Endothelial cell of umbilical vein (primary cell): ENCODE results near the gene PPP2R2C. TPM values are rescaled to one million over a fixed set of nuclear protein-coding genes. Genes with fewer than 3 reads are reported as not detected.

ENCODE experiments used
- BruUV-seq: library from RNA; stranded (reverse); fragments of 400-500 nt; replicated peaks from 2 replicates; lab custom pipeline; 2021; lab: Mats Ljungman, UMichigan
- CTCF ChIA-PET: fragments of 300-600, 350-600 bp; sonication (Branson Sonifier 250); formaldehyde crosslinking; loops from one replicate; lab custom pipeline; 2021; ENCODE audit warnings: antibody characterized with exemption, inconsistent platforms; lab: Charles Lee
- POLR2A ChIA-PET: fragments of 300-600, 350-600 bp; sonication (Branson Sonifier 250); formaldehyde crosslinking; loops from one replicate; lab custom pipeline; 2021; ENCODE audit warnings: antibody characterized with exemption, inconsistent platforms; lab: Charles Lee
- DNase-seq: peaks from one replicate; pipeline ENCODE4 v3.0.0-alpha.2; 2011; ENCODE audit warnings: low read depth, low spot score
- FAIRE-seq: peaks from 2 replicates; lab custom pipeline; 2011; peaks lifted over from hg19 to GRCh38; lab: Jason Lieb, UNC
- H2AFZ ChIP-seq: 2 replicates; pipeline ENCODE4 v1.6.0; 2012; ENCODE audit warnings: low read depth, low read length, control low read depth, inconsistent platforms
- H3K27ac ChIP-seq: 2 replicates; pipeline ENCODE4 v1.5.1; 2011; ENCODE audit warnings: low read depth, mild to moderate bottlenecking, control low read depth, low read length, moderate library complexity; ENCODE audit not compliant: insufficient read depth
- H3K27me3 ChIP-seq, 2 experiments: 2 replicates each; pipeline versions ENCODE4 v1.6.0 to v1.6.1; 2011; ENCODE audit warnings: low read length in 2 of 2, mixed read lengths in 1 of 2; ENCODE audit not compliant: control insufficient read depth in 2 of 2, insufficient read depth in 2 of 2
- H3K36me3 ChIP-seq, 2 experiments: 2 replicates in 1 of 2; 3 replicates in 1 of 2; pipeline ENCODE4 v1.5.1; 2011; ENCODE audit warnings: low read length in 2 of 2, mild to moderate bottlenecking in 1 of 2, moderate library complexity in 1 of 2; ENCODE audit not compliant: control insufficient read depth in 2 of 2, insufficient read depth in 2 of 2; ENCODE audit errors: extremely low read depth in 1 of 2
- H3K4me1 ChIP-seq: 3 replicates; pipeline ENCODE4 v1.5.1; 2011; ENCODE audit warnings: mild to moderate bottlenecking, low read length; ENCODE audit not compliant: control insufficient read depth, insufficient read depth; ENCODE audit errors: extremely low read depth
- H3K4me2 ChIP-seq: 2 replicates; pipeline ENCODE4 v1.6.1; 2011; ENCODE audit warnings: low read length, control low read depth, mixed read lengths; ENCODE audit not compliant: insufficient read depth
- H3K4me3 ChIP-seq, 3 experiments: fragments of 200-600 bp in 1 of 3; sonication (generic), shearing (Covaris generic) in 1 of 3; replicated peaks in 1 of 3; 2 replicates each; pipeline ENCODE4 v1.5.1; 2011 to 2016; ENCODE audit warnings: control low read depth in 3 of 3, low read length in 3 of 3, mild to moderate bottlenecking in 2 of 3, inconsistent platforms in 1 of 3, low read depth in 1 of 3, moderate library complexity in 1 of 3; ENCODE audit not compliant: insufficient read depth in 1 of 3
- H3K79me2 ChIP-seq: 2 replicates; pipeline ENCODE4 v1.6.0; 2012; ENCODE audit warnings: low read length, inconsistent platforms; ENCODE audit not compliant: control insufficient read depth, insufficient read depth
- H3K9ac ChIP-seq: replicated peaks from 2 replicates; pipeline ENCODE3; 2011; ENCODE audit warnings: low read length, control low read depth; ENCODE audit not compliant: insufficient read depth; ENCODE audit errors: extremely low read depth
- H3K9me1 ChIP-seq: replicated peaks from 3 replicates; pipeline ENCODE4 v1.6.0; 2011; ENCODE audit warnings: mild to moderate bottlenecking, low read length; ENCODE audit not compliant: control insufficient read depth, insufficient read depth; ENCODE audit errors: extremely low read depth
- H3K9me3 ChIP-seq: replicated peaks from 2 replicates; pipeline ENCODE4 v1.5.1; 2012; ENCODE audit warnings: low read length, inconsistent platforms; ENCODE audit not compliant: control insufficient read depth, insufficient read depth
- H4K20me1 ChIP-seq: replicated peaks from 2 replicates; pipeline ENCODE3; 2011; ENCODE audit warnings: mild to moderate bottlenecking, low read length; ENCODE audit not compliant: control insufficient read depth, insufficient read depth; ENCODE audit errors: extremely low read depth
- EZH2 ChIP-seq: IDR thresholded peaks from 2 replicates; pipeline ENCODE4 v1.6.1; 2012; ENCODE audit warnings: borderline replicate concordance, low read depth, mild to moderate bottlenecking, moderate library complexity, low read length, inconsistent platforms; ENCODE audit not compliant: severe bottlenecking
- FOS ChIP-seq: IDR thresholded peaks from 2 replicates; pipeline ENCODE4 v1.6.1; 2011; ENCODE audit warnings: mild to moderate bottlenecking, low read length, moderate library complexity, borderline replicate concordance; ENCODE audit not compliant: insufficient read depth
- GATA2 ChIP-seq: IDR thresholded peaks from 2 replicates; pipeline ENCODE4 v1.7.0; 2011; ENCODE audit warnings: low read depth, mild to moderate bottlenecking, moderate library complexity, mixed read lengths, low read length; ENCODE audit not compliant: insufficient read length, insufficient read depth
- JUN ChIP-seq: IDR thresholded peaks from 2 replicates; pipeline ENCODE4 v1.6.1; 2011; ENCODE audit warnings: borderline replicate concordance, low read depth; ENCODE audit not compliant: insufficient read length, insufficient read depth
- MAX ChIP-seq: IDR thresholded peaks from 2 replicates; pipeline ENCODE4 v1.6.1; 2011; ENCODE audit not compliant: insufficient read depth, insufficient read length
- MYC ChIP-seq: IDR thresholded peaks from one replicate; pipeline ENCODE4 v1.6.1; 2011; ENCODE audit warnings: mild to moderate bottlenecking, low read depth, low read length
- POLR2A ChIP-seq: IDR thresholded peaks from 2 replicates; pipeline ENCODE4 v1.6.1; 2012; ENCODE audit warnings: low read depth, mild to moderate bottlenecking, control low read depth, low read length
- POLR2AphosphoS5 ChIP-seq: IDR thresholded peaks from 2 replicates; pipeline ENCODE4 v1.6.1; 2012; ENCODE audit warnings: low read depth, mild to moderate bottlenecking, control low read depth, low read length, moderate library complexity; ENCODE audit not compliant: insufficient read depth
- dilution Hi-C: fragments of 300-500 bp; cut with MboI; formaldehyde crosslinking; loops from one replicate; pipeline ENCODE4 v1.15.0; 2019; ENCODE audit warnings: low sequenced_read_pairs; ENCODE audit not compliant: extremely low pct_ligation_motif_present
- intact Hi-C: fragments of 100-400 bp; cut with micrococcal nuclease; formaldehyde crosslinking; loops from one replicate; pipeline ENCODE4 v1.10.0; 2022
- polyA plus RNA-seq, 4 experiments: library from polyadenylated mRNA; depleted of rRNA in 3 of 4; stranded (reverse) in 3 of 4; unstranded in 1 of 4; fragments of >200 nt; gene quantifications; 2 replicates each; pipeline versions ENCODE4 v1.2.1 to v1.2.3, GENCODE V29; 2011 to 2012; ENCODE audit warnings: missing spikeins in 1 of 4
- total RNA-seq: library from RNA; stranded (reverse); gene quantifications from 2 replicates; pipeline ENCODE4 v1.2.3, GENCODE V29; 2021
- TF ChIP-seq, protein P1 (sequence below), 2 donors: IDR thresholded peaks; 1 replicate in 1 of 2; 2 replicates in 1 of 2; pipeline ENCODE4 v1.5.1; 2011; ENCODE audit warnings: low read length in 2 of 2, mild to moderate bottlenecking in 2 of 2, moderate library complexity in 2 of 2, control low read depth in 1 of 2, inconsistent platforms in 1 of 2, low read depth in 1 of 2; ENCODE audit not compliant: insufficient read depth in 1 of 2; ENCODE audit errors: extremely low read depth in 1 of 2

PPP2R2C gene
- total and polyA plus RNA-seq, 2 donors (not counting 3 experiments of a cell fraction or from before 2014, with no cell fraction given), result 0.03 to 0.09 TPM

- CTCF ChIA-PET, result interaction anchor here (0.8 kb wide), 1 partner anchor 20 kb away, joined by 5 read pairs; no protein-coding TSS in a partner anchor
- no peaks in the 10 kb centered on the region for H3K4me1 ChIP-seq
- FAIRE-seq (no peak), DNase-seq (no peak)
- no peak overlapping the region for H3K4me2 ChIP-seq
- no peaks in the 10 kb centered on the region for H4K20me1 ChIP-seq
- dilution Hi-C loops (no loop called here), intact Hi-C loops (no loop called here)
- TF ChIP-seq GATA2, result no peak
- no peak for TF ChIP-seq MYC
- TF ChIP-seq MAX, result no peak
- no peak for TF ChIP-seq POLR2AphosphoS5
- TF ChIP-seq POLR2A, result no peak
- no peak for TF ChIP-seq EZH2
- no peak for TF ChIP-seq JUN
- TF ChIP-seq, protein P1, sequence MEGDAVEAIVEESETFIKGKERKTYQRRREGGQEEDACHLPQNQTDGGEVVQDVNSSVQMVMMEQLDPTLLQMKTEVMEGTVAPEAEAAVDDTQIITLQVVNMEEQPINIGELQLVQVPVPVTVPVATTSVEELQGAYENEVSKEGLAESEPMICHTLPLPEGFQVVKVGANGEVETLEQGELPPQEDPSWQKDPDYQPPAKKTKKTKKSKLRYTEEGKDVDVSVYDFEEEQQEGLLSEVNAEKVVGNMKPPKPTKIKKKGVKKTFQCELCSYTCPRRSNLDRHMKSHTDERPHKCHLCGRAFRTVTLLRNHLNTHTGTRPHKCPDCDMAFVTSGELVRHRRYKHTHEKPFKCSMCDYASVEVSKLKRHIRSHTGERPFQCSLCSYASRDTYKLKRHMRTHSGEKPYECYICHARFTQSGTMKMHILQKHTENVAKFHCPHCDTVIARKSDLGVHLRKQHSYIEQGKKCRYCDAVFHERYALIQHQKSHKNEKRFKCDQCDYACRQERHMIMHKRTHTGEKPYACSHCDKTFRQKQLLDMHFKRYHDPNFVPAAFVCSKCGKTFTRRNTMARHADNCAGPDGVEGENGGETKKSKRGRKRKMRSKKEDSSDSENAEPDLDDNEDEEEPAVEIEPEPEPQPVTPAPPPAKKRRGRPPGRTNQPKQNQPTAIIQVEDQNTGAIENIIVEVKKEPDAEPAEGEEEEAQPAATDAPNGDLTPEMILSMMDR (IDR thresholded peaks at IDR 0.05; ENCODE audit: extremely low read depth in 1 of 2, insufficient read depth in 1 of 2, low read depth in 1 of 2, low read length in 2 of 2), result no peak
- no peak for TF ChIP-seq FOS
- H3K9me1 ChIP-seq, result no peaks in the 10 kb centered on the region
- no peak overlapping the region for H3K9ac ChIP-seq
- no peak overlapping the region for H3K27ac ChIP-seq
- peaks cover 16 to 25% of the 10 kb centered on the region in 2 experiments for H3K27me3 ChIP-seq
- no peaks in the 10 kb centered on the region for H3K9me3 ChIP-seq
- no peak overlapping the region for H3K4me3 ChIP-seq
- no peak overlapping the region for H2AFZ ChIP-seq
- BruUV-seq, result no TSS peak
- POLR2A ChIA-PET, result no interaction called here
- no peaks in the 10 kb centered on the region for H3K79me2 ChIP-seq
- peaks cover 2 to 20% of the 10 kb centered on the region in 2 experiments for H3K36me3 ChIP-seq
These were observed 165.2 kb downstream of the PPP2R2C start for GRCh38 chr4:6307230-6307629.
